ENCODE results near the gene ZNF180.
"Not testable (repeated sequence)": the region's sequence is repeated elsewhere in the genome, so short reads cannot be mapped to it uniquely, and the experiment has no call there.

The ZNF180 gene

GRCh38 chr19:44499962-44500949 lies at the start of gene ZNF180:
Gene ZNF180 (minus strand): TSS chr19:44500522. CDS start chr19:44497334, 3,188 bp downstream.
- in situ Hi-C loops (cut with MboI; ENCODE audit: low sequenced_read_pairs): no loop called here

DNA sequence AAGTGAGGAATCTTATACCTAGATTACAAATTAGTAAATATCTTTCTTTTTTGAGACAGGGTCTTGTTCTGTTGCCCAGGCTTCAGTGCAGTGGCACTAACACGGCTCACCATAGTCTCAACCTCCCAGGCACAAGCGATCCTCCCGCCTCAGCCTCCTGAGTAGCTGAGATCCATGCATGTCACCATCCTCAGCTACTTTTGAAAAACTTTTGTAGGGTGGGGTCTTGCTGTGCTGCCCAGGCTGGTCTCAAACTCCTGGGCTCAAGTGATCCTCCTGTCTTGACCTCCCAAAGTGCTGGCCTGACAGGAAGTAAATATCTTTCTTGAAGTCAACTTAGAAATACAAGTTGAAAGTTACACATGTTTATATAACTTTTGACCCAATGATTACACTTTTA lies 49.2 kb upstream of the ZNF180 start:
- in situ Hi-C loops (cut with MboI; ENCODE audit: low sequenced_read_pairs): no loop called here

DNA sequence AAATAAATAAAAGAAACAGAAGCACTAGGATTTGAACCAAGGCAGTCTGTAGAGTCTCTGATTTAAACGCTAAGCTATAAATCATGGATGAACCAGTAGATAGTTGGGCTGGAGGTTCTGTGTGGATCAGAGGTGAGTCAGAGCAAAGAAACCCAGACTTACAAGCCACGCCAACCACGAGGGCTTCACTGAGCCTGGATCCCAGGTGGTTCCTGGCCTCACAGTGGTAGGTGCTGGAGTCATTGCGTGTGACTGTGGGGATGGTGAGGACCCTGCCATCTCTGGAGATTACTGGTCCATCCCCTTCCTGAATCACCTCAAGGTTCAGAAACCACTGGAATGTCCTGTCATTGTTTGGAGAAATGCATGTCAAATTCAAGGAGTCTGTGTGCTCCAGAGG lies 48.4 kb upstream of the ZNF180 start:
- in situ Hi-C loops (cut with MboI; ENCODE audit: low sequenced_read_pairs): no loop called here

GRCh38 chr19:44544031-44544430 lies 43.7 kb upstream of the ZNF180 start:
- in situ Hi-C loops (cut with MboI; ENCODE audit: low sequenced_read_pairs): no loop called here

DNA sequence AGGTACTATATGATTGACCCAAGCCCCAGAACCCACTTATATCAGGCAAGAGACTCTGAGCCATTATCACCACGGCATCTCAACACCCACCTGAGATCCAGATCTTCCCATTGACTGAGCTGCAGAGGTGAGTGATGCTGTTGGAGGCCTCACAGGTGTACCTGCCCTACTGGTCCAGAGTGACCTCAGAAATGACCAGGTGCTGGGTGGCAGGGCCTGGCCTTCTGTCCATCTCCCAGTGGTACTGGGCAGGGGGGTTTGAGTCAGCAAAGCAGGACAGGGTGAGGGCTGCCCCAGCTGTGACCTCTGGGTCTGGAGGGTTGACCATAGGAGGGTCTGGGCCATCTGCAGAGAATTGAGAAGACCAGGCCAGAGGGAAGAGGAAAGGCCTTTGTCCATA lies 42.3 kb upstream of the ZNF180 start:
- in situ Hi-C loops (cut with MboI; ENCODE audit: low sequenced_read_pairs): no loop called here

- in situ Hi-C loops (cut with MboI; ENCODE audit: low sequenced_read_pairs): no loop called here
Measured at GRCh38 chr19:44540736-44541135, 40.4 kb upstream of the ZNF180 start.

GRCh38 chr19:44539991-44540390 lies 39.7 kb upstream of the ZNF180 start:
- in situ Hi-C loops (cut with MboI; ENCODE audit: low sequenced_read_pairs): no loop called here

GRCh38 chr19:44539236-44539826 lies 39.0 kb upstream of the ZNF180 start:
- in situ Hi-C loops (cut with MboI; ENCODE audit: low sequenced_read_pairs): no loop called here

DNA sequence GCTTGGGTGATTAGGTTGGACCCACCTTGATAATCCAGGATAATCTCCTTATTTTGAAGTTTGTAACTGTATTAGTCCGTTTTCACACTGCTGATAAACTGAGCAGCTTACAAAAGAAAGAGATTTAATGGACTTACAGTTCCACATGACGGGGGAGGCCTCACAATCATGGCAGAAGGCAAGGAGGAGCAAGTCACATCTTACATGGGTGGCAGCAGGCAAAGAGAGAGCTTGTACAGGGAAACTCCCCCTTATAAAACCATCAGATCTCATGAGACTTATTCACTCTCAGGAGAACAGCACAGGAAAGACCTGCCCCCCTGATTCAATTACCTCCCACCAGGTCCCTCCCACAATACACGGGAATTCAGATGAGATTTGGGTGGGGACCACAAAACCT lies 35.0 kb upstream of the ZNF180 start:
- in situ Hi-C loops (cut with MboI; ENCODE audit: low sequenced_read_pairs): not testable (repeated sequence)

GRCh38 chr19:44532819-44533218 lies 32.5 kb upstream of the ZNF180 start:
- in situ Hi-C loops (cut with MboI; ENCODE audit: low sequenced_read_pairs): no loop called here

DNA sequence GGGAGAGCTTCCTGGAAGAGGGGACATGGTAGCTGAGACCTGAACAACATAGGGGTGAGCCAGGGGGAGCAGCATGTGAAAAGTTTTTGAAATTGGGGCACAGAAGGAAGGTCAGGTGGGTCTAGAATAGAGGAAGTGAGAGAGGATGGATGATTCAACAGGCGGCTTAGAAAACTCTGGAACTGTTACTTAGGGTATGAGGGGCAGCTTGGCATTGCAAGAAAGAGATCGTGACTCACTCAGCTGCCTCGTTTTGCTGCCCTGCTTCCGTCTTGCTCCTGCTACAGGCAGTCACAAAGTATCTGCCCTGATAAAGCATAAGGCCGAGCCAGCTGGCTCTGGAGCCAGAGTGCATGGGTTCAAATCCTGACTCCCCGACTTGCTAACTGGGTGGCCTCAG lies 30.5 kb upstream of the ZNF180 start:
- in situ Hi-C loops (cut with MboI; ENCODE audit: low sequenced_read_pairs): no loop called here

GRCh38 chr19:44529536-44529935 lies 29.2 kb upstream of the ZNF180 start, which contains the start of gene CEACAM20:
Gene CEACAM20 (minus strand): TSS chr19:44529675. CDS start chr19:44529509, 166 bp downstream.
- in situ Hi-C loops (cut with MboI; ENCODE audit: low sequenced_read_pairs): no loop called here

GRCh38 chr19:44527554-44527953 lies 27.2 kb upstream of the ZNF180 start:
- in situ Hi-C loops (cut with MboI; ENCODE audit: low sequenced_read_pairs): no loop called here

DNA sequence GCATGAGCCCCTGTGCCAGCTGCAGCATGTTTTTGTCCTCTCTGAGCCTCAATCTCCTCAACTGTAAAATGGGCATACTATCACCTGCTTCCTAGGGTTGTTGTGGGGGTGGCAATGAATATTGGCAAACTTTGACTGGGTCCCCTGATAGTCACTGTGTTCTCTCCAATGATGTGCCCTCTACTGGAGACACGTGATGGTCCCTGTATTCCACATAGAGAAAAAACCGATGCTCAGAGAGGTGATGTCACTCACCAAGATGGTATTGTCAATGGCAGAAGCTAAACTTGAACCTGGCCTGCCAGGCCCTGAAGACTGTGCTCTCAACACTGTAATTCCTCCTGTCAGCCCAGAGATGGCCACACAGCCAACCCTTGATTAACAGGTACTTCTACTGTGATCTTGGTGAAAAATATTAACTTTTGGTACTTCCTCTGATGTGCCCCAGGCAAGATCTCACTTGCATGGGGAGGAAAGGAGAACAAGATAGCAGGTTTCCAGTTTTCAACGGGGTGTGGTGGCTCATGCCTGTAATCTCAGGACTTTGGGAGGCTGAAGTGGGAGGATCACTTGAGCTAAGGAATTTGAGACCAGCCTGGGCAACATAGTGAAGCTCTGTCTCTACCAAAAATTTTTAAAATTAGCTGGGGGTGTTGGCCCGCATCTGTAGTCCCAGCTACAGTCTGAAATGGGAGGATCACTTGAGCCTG lies 25.6 kb upstream of the ZNF180 start:
- in situ Hi-C loops (cut with MboI; ENCODE audit: low sequenced_read_pairs): no loop called here

- in situ Hi-C loops (cut with MboI; ENCODE audit: low sequenced_read_pairs): no loop called here
Measured at GRCh38 chr19:44521370-44521769, 21.0 kb upstream of the ZNF180 start.

DNA sequence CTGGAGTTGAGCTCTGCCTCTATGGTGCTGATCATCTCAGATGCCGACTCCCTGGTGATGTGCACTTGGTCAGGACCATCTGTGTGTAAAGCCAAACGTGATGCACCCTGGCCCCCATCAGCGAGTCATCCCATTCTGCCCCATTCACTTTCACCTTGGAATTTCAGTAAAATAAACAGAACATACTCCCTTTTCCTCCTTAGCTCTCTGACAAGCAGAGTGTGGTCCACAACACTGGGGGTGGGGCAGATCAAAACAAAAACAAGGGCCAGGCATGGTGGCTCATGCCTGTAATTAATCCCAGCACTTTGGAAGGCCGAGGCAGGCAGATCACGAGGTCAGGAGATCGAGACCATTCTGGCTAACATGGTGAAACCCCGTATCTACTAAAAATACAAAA lies 16.8 kb upstream of the ZNF180 start:
- in situ Hi-C loops (cut with MboI; ENCODE audit: low sequenced_read_pairs): no loop called here

DNA sequence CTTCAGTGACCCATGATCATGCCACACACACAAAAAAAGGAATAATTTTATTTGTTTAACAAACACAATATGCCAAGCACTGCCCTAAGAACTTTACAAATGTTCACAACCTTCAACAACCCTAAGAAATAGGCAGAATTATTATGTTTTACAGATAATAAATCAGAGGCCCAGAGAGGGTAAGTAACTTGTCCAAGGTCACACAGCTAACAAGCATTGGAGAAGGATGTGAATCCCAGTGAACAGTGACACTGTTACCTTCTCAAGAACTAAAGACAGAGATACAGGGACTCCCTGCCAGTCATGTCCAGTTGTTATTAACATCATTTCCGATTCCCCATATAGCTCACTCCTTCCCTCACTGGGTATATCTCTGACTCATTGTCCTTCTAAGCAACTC lies 15.6 kb upstream of the ZNF180 start:
- in situ Hi-C loops (cut with MboI; ENCODE audit: low sequenced_read_pairs): no loop called here

- in situ Hi-C loops (cut with MboI; ENCODE audit: low sequenced_read_pairs): no loop called here
Measured at GRCh38 chr19:44515031-44515430, 14.7 kb upstream of the ZNF180 start.

- in situ Hi-C loops (cut with MboI; ENCODE audit: low sequenced_read_pairs): no loop called here
Measured at GRCh38 chr19:44512326-44513298, 12.3 kb upstream of the ZNF180 start.

- in situ Hi-C loops (cut with MboI; ENCODE audit: low sequenced_read_pairs): no loop called here
Measured at GRCh38 chr19:44509478-44509877, 9.2 kb upstream of the ZNF180 start.

Measured in hTERT RPE-1 (cell line).